HepG2 (cell line): ENCODE data around the gene GRK5. TPM values are rescaled to one million over a fixed set of nuclear protein-coding genes. Genes with fewer than 3 reads are reported as not detected.

Source experiments
- KDM5A ChIP-seq: fragments of 200-600 bp; sonication (generic); IDR thresholded peaks from 2 replicates; pipeline ENCODE4 v1.7.0; 2018; ENCODE audit warnings: antibody characterized with exemption, mild to moderate bottlenecking, low read length, borderline replicate concordance
- KLF13 ChIP-seq: sonication (generic); formaldehyde crosslinking; IDR thresholded peaks from 2 replicates; pipeline ENCODE4 v1.4.0; 2020; ENCODE audit warnings: mild to moderate bottlenecking, missing genetic modification reagents
- U2AF1 ChIP-seq: fragments of 200-400 bp; formaldehyde crosslinking; optimal IDR thresholded peaks from 2 replicates; pipeline ENCODE3; 2017; ENCODE audit warnings: mild to moderate bottlenecking, low read depth, low read length
- ZBTB40 ChIP-seq, 2 experiments: fragments of 450-650 bp in 1 of 2; sonication (generic) in 1 of 2; formaldehyde crosslinking in 1 of 2; IDR thresholded peaks; 2 replicates each; pipeline versions ENCODE4 v1.6.1 to v1.8.0; 2016 to 2022; ENCODE audit warnings: antibody characterized with exemption in 1 of 2, mild to moderate bottlenecking in 1 of 2, missing genetic modification reagents in 1 of 2
- polyA plus RNA-seq, 8 experiments: library from polyadenylated mRNA; depleted of rRNA in 3 of 8; stranded (reverse) in 7 of 8; unstranded in 1 of 8; fragments of >200 nt; fragmentation: Illumina TruSeq in 4 of 8; extraction: Trizol in 4 of 8; gene quantifications; 2 replicates each; pipeline versions ENCODE4 v1.2.1 to v1.2.3, GENCODE V29; 2011 to 2016; ENCODE audit warnings: low read depth in 4 of 8, missing spikeins in 1 of 8, mixed read lengths in 1 of 8; ENCODE audit not compliant: insufficient read depth in 1 of 8
- total RNA-seq, 5 experiments: library from RNA; depleted of rRNA; stranded (reverse); fragments of >200 nt; fragmentation: Illumina TruSeq; extraction: Trizol; gene quantifications; 2 replicates each; pipeline ENCODE4 v1.2.3, GENCODE V29; 2016; ENCODE audit warnings: low read depth in 1 of 5
- TF ChIP-seq, protein P1 (sequence below): sonication (generic); formaldehyde crosslinking; IDR thresholded peaks from 2 replicates; pipeline ENCODE4 v1.4.0; 2020; ENCODE audit warnings: missing genetic modification reagents

Gene GRK5
- total and polyA plus RNA-seq, 2 of the 13 experiments (the other 11 are each of a cell fraction or from before 2014, with no cell fraction given), result 10.4 to 12.6 TPM

GRCh38 chr10:119165171-119166117, 41.9 kb upstream of the GRK5 start, which contains the start of gene SFXN4 (continued):
- TF ChIP-seq ZBTB40 (IDR thresholded peaks at IDR 0.05) (no peak), ZBTB40 (CRISPR knock-in tag; IDR thresholded peaks at IDR 0.05) (peak; percentile 80), KDM5A (peak; percentile 49; the same call in 1 of the 2 replicates), KLF13 (0 out of 2 replicates have a peak, but pooled peaks have one; percentile 28), U2AF1 (no peak)
- TF ChIP-seq, protein P1, sequence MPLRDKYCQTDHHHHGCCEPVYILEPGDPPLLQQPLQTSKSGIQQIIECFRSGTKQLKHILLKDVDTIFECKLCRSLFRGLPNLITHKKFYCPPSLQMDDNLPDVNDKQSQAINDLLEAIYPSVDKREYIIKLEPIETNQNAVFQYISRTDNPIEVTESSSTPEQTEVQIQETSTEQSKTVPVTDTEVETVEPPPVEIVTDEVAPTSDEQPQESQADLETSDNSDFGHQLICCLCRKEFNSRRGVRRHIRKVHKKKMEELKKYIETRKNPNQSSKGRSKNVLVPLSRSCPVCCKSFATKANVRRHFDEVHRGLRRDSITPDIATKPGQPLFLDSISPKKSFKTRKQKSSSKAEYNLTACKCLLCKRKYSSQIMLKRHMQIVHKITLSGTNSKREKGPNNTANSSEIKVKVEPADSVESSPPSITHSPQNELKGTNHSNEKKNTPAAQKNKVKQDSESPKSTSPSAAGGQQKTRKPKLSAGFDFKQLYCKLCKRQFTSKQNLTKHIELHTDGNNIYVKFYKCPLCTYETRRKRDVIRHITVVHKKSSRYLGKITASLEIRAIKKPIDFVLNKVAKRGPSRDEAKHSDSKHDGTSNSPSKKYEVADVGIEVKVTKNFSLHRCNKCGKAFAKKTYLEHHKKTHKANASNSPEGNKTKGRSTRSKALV, result peak; percentile 54; the same call in 1 of the 2 replicates
- TF ChIP-seq, all 625 proteins: peak for 247
